GM18508 (cell line): Measurements from ENCODE around the gene ATXN10.
"Not testable (repeated sequence)": the region's sequence is repeated elsewhere in the genome, so short reads cannot be mapped to it uniquely, and the experiment has no call there.

ENCODE experiments used
- ATAC-seq: cut with Tn5 transposase; IDR thresholded peaks from one replicate; pipeline ENCODE4 v1.9.1; 2021; ENCODE audit warnings: moderate number of reproducible peaks; ENCODE audit not compliant: insufficient read depth, unreplicated experiment

The ATXN10 gene

GRCh38 chr22:45642986-45643385 is 28.6 kb upstream of the ATXN10 start:
- no peak for ATAC-seq

- no peak for ATAC-seq
These were observed 26.9 kb upstream of the ATXN10 start for GRCh38 chr22:45644714-45645113.

GRCh38 chr22:45645150-45645525 is 26.5 kb upstream of the ATXN10 start:
- ATAC-seq: no peak

- ATAC-seq: no peak
These were observed 25.9 kb upstream of the ATXN10 start for GRCh38 chr22:45645526-45646414.

- ATAC-seq: no peak
These were observed 24.0 kb upstream of the ATXN10 start for GRCh38 chr22:45647532-45648225.

- no peak for ATAC-seq
These were observed 23.1 kb upstream of the ATXN10 start for GRCh38 chr22:45648301-45649117.

- ATAC-seq: no peak
These were observed 21.8 kb upstream of the ATXN10 start for GRCh38 chr22:45649809-45650208.

GRCh38 chr22:45650721-45651120 is 20.9 kb upstream of the ATXN10 start:
- no peak for ATAC-seq

GRCh38 chr22:45651931-45652528 is 19.6 kb upstream of the ATXN10 start:
- no peak for ATAC-seq

- no peak for ATAC-seq
These were observed 15.1 kb upstream of the ATXN10 start for GRCh38 chr22:45656577-45656976.

GRCh38 chr22:45657701-45658100 is 13.9 kb upstream of the ATXN10 start:
- no peak for ATAC-seq

GRCh38 chr22:45664136-45664646 is 7.4 kb upstream of the ATXN10 start:
- ATAC-seq: no peak

GRCh38 chr22:45667486-45667885 is 4.1 kb upstream of the ATXN10 start:
- ATAC-seq: no peak

GRCh38 chr22:45670363-45670762 is 1.3 kb upstream of the ATXN10 start:
- ATAC-seq: not testable (repeated sequence)

GRCh38 chr22:45670981-45671782 is 452 bp upstream of the ATXN10 start:
- ATAC-seq: no peak

GRCh38 chr22:45672564-45673481 is 1.2 kb downstream of the ATXN10 start:
- no peak for ATAC-seq

- no peak for ATAC-seq
These were observed 2.0 kb downstream of the ATXN10 start for GRCh38 chr22:45673482-45674175.

GRCh38 chr22:45676024-45676423 is 4.4 kb downstream of the ATXN10 start:
- no peak for ATAC-seq
